HFFc6 (cell line): ENCODE measurements around the gene LINC01488. TPM values are rescaled to one million over a fixed set of nuclear protein-coding genes. Genes with fewer than 3 reads are reported as not detected.

ENCODE experiments used
- DNase-seq: peaks from one replicate; pipeline ENCODE4 v3.0.0-alpha.2; 2018
- H3K27ac Mint-ChIP-seq: 2 replicates; pipeline ENCODE4 v1.8.0; 2020; ENCODE audit warnings: mild to moderate bottlenecking, mixed read lengths
- H3K27me3 Mint-ChIP-seq: 2 replicates; pipeline ENCODE4 v1.8.0; 2021; ENCODE audit warnings: mild to moderate bottlenecking, moderate library complexity, mixed read lengths; ENCODE audit not compliant: insufficient read depth
- H3K36me3 Mint-ChIP-seq: 2 replicates; pipeline ENCODE4 v1.8.0; 2021; ENCODE audit warnings: low read depth, mixed read lengths
- H3K4me1 Mint-ChIP-seq: 2 replicates; pipeline ENCODE4 v1.8.0; 2020; ENCODE audit warnings: low read depth, mixed read lengths
- H3K4me3 Mint-ChIP-seq: 2 replicates; pipeline ENCODE4 v1.8.0; 2020; ENCODE audit warnings: mild to moderate bottlenecking, moderate library complexity, mixed read lengths
- H3K9me3 Mint-ChIP-seq: 2 replicates; pipeline ENCODE4 v1.8.0; 2020; ENCODE audit warnings: mild to moderate bottlenecking, mixed read lengths
- total RNA-seq, 6 experiments: library from RNA; stranded (reverse); fragmentation: NEBNext Ultra II Directional; extraction: Animal tissue kit (Norgen Biotek cat#: 25700); gene quantifications; 2 replicates in 1 of 6; 3 replicates in 5 of 6; pipeline ENCODE4 v1.2.3, GENCODE V29; 2021
- TF ChIP-seq, protein P1 (sequence below): fragments of 200-600 bp; sonication (generic); IDR thresholded peaks from 2 replicates; pipeline ENCODE4 v1.5.0; 2021; ENCODE audit warnings: antibody characterized with exemption, mild to moderate bottlenecking

Gene LINC01488
- total RNA-seq, 6 experiments from 2014 or later, result not detected

DNA sequence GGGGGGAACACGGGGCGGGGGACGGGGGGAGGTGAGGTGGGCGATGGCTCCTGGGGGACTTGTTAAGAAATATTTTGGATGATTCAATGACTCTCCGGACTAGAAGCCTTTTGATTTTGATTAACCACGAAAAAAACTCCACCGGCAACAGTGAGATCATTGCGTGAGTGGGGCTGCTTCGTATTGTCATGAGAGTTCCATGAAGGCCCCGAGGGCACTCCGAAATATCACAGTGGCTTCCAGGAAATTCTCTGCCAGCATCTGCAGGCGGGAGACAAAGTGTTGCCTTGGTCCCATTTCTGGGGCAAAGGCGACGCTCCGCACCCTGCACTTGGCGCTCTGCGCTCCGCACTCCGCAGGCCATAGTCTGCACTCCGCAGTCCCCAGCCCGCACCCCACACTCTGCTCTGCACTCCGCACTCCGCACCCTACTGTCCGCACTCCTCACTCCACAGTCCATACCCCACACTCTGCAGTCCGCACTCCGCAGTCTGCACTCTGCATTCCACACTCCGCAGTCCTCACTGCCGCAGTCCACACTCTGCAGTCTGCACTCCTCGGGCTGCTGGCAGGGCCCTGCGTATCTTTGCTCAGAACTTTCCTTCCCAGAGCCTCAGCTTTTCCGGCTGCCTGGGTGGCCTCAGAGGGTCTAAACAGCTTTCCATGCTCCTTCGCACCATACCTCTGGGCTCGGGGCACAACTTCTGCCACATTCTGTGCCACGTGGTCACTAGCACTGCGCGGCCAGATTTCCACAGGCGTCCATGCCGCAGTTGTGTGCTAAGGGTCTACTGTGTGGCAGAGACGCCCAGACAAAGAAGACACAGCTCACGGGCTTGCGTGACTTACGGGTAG, 61.1 kb downstream of the LINC01488 start:
- Mint-ChIP-seq H3K27me3 (peaks cover 16% of the 10 kb centered on the region), H3K4me1 (peaks cover 26% of the 10 kb centered on the region), H3K27ac (0 out of 2 replicates have a peak overlapping the region, but pooled peaks have one; percentile 65), H3K4me3 (peak overlapping the region; percentile 7), H3K36me3 (no peaks in the 10 kb centered on the region), H3K9me3 (no peaks in the 10 kb centered on the region)
- DNase-seq, result no peak
- TF ChIP-seq, protein P1, sequence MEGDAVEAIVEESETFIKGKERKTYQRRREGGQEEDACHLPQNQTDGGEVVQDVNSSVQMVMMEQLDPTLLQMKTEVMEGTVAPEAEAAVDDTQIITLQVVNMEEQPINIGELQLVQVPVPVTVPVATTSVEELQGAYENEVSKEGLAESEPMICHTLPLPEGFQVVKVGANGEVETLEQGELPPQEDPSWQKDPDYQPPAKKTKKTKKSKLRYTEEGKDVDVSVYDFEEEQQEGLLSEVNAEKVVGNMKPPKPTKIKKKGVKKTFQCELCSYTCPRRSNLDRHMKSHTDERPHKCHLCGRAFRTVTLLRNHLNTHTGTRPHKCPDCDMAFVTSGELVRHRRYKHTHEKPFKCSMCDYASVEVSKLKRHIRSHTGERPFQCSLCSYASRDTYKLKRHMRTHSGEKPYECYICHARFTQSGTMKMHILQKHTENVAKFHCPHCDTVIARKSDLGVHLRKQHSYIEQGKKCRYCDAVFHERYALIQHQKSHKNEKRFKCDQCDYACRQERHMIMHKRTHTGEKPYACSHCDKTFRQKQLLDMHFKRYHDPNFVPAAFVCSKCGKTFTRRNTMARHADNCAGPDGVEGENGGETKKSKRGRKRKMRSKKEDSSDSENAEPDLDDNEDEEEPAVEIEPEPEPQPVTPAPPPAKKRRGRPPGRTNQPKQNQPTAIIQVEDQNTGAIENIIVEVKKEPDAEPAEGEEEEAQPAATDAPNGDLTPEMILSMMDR, result no peak

Other genes starting within 250 kb of the LINC01488 start
- gene MYEOV, start 187.5 kb upstream of the LINC01488 start, total RNA-seq, result 10 to 100 TPM; 55.5 to 93.3 (median 79.9) TPM
- gene CCND1, start 159.5 kb downstream of the LINC01488 start, total RNA-seq, result 1,000 to 10,000 TPM; 1,259 to 2,084 (median 1,434) TPM
- 10 to 100 TPM; 23.2 to 28.5 (median 25.6) TPM for gene LTO1, start 193.7 kb downstream of the LINC01488 start, total RNA-seq
- gene FGF19, start 222.4 kb downstream of the LINC01488 start, total RNA-seq, result not detected